ENCODE measurements around the gene PLEKHA7. TPM values are rescaled to one million over a fixed set of nuclear protein-coding genes. Genes with fewer than 3 reads are reported as not detected.
"Not testable (repeated sequence)": the region's sequence is repeated elsewhere in the genome, so short reads cannot be mapped to it uniquely, and the experiment has no call there.

Gene PLEKHA7
- total RNA-seq, 1 donor from 2014 or later = 77.1 TPM

DNA sequence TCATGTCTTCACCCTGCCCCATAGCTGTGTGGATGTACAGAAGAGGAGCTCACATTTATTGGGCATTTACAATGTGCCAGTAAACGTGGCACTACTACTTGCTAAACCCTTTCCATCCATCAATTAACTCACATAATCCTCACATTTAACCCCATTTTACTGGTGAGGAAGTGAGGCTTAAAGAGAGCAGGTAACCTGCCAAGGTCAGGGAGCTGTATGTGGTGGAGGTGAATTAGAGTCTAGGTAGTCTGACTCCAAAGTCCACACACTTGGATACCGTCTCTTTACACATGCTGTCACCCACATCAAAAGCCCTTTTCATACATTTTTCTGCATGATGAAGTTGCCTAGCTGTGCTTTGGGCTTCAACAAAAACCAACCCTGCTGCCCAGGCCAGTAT is 10.8 kb downstream of the PLEKHA7 start:
- DNase-seq (ENCODE audit: low spot score, unreplicated experiment) = no peak

DNA sequence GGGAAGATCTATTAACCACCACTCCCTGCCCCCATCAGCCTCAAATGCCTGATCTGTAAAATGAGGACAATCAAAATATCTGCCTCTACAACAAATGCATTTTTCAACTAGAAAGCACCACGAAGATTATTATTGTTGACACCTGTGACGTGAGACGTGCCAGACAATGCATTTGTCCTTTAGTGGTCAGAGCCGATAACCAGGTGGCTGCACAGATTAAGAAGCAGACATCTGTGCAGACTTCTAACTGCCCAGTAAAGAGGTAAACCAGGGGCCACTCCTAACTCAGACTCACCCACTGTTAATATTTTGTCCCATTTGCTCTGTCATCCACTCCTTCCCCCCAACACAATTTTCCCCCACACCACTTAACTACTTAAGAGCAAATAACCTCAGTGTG is 11.7 kb downstream of the PLEKHA7 start:
- H3K9me3 Mint-ChIP-seq (ENCODE audit: low read depth) = no peaks in the 10 kb centered on the region
- H3K27ac Mint-ChIP-seq = no peak overlapping the region
- no peak for DNase-seq (ENCODE audit: low spot score, unreplicated experiment)
- TF ChIP-seq, protein P1, sequence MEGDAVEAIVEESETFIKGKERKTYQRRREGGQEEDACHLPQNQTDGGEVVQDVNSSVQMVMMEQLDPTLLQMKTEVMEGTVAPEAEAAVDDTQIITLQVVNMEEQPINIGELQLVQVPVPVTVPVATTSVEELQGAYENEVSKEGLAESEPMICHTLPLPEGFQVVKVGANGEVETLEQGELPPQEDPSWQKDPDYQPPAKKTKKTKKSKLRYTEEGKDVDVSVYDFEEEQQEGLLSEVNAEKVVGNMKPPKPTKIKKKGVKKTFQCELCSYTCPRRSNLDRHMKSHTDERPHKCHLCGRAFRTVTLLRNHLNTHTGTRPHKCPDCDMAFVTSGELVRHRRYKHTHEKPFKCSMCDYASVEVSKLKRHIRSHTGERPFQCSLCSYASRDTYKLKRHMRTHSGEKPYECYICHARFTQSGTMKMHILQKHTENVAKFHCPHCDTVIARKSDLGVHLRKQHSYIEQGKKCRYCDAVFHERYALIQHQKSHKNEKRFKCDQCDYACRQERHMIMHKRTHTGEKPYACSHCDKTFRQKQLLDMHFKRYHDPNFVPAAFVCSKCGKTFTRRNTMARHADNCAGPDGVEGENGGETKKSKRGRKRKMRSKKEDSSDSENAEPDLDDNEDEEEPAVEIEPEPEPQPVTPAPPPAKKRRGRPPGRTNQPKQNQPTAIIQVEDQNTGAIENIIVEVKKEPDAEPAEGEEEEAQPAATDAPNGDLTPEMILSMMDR (IDR thresholded peaks at IDR 0.05; ENCODE audit: unreplicated experiment) = no peak
- H3K27me3 Mint-ChIP-seq = no peaks in the 10 kb centered on the region
- H3K36me3 Mint-ChIP-seq (ENCODE audit: insufficient read depth) = peaks cover 4% of the 10 kb centered on the region
- no peak overlapping the region for H3K4me3 Mint-ChIP-seq (ENCODE audit: low read depth)
- H3K4me1 Mint-ChIP-seq (ENCODE audit: low read depth) = peaks cover 21% of the 10 kb centered on the region

More for the DNA sequence above, 10.8 kb downstream of the PLEKHA7 start:
- TF ChIP-seq, protein P1 (IDR thresholded peaks at IDR 0.05; ENCODE audit: unreplicated experiment) = no peak
- Mint-ChIP-seq H3K4me1 (ENCODE audit: low read depth) (peaks cover 15% of the 10 kb centered on the region), H3K36me3 (ENCODE audit: insufficient read depth) (peaks cover 4% of the 10 kb centered on the region), H3K4me3 (ENCODE audit: low read depth) (no peak overlapping the region), H3K27me3 (no peaks in the 10 kb centered on the region), H3K27ac (no peak overlapping the region), H3K9me3 (ENCODE audit: low read depth) (no peaks in the 10 kb centered on the region)

DNA sequence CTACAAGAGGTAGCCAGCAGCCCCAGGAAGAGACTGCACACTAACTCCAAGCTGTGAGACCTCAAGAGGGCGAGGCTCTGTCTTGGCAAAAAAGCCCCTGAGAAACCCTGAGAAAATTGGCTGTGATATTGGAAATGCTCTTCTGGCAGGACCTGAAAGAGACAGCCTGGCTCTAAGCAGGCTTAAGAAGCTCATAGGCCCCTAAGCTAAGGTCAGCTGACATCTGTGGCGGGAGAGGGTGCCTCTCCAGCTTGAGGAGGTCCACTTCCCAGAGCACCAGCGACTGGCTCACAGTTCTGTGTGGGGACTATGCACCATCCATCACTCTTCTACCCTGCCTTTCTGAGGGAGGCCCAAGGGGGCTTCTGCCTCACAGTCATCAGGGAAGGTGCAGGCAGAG is 12.4 kb downstream of the PLEKHA7 start:
- H3K36me3 Mint-ChIP-seq (ENCODE audit: insufficient read depth) = peaks cover 4% of the 10 kb centered on the region
- no peaks in the 10 kb centered on the region for H3K27me3 Mint-ChIP-seq
- H3K9me3 Mint-ChIP-seq (ENCODE audit: low read depth) = no peaks in the 10 kb centered on the region
- H3K4me3 Mint-ChIP-seq (ENCODE audit: low read depth) = no peak overlapping the region
- H3K27ac Mint-ChIP-seq = no peak overlapping the region
- no peak for DNase-seq (ENCODE audit: low spot score, unreplicated experiment)
- TF ChIP-seq, protein P1 (IDR thresholded peaks at IDR 0.05; ENCODE audit: unreplicated experiment) = no peak
- H3K4me1 Mint-ChIP-seq (ENCODE audit: low read depth) = peaks cover 21% of the 10 kb centered on the region

DNA sequence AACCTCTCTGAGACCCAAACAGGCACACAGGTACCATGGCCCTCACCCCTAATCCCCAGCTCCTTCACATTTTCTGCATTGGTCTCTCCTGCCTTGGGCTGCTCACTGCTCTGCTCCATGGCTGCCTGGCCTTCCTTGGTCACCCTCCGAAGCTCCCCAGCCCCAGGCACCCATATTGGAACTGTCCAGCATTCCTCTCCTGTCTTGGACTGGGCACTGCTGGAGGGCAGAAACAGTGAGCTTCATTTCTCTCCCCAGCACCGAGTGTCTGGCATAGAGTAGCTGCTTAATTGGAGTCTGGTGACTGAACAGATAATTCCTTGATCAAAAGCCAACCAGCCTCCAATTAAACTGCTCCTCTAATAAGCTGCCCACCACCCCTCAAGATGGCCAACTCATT is 13.2 kb downstream of the PLEKHA7 start:
- no peak for DNase-seq (ENCODE audit: low spot score, unreplicated experiment)
- H3K27ac Mint-ChIP-seq = no peak overlapping the region
- TF ChIP-seq, protein P1 (IDR thresholded peaks at IDR 0.05; ENCODE audit: unreplicated experiment) = no peak
- no peaks in the 10 kb centered on the region for H3K9me3 Mint-ChIP-seq (ENCODE audit: low read depth)
- peaks cover 21% of the 10 kb centered on the region for H3K4me1 Mint-ChIP-seq (ENCODE audit: low read depth)
- no peaks in the 10 kb centered on the region for H3K27me3 Mint-ChIP-seq
- no peak overlapping the region for H3K4me3 Mint-ChIP-seq (ENCODE audit: low read depth)
- H3K36me3 Mint-ChIP-seq (ENCODE audit: insufficient read depth) = peaks cover 4% of the 10 kb centered on the region

DNA sequence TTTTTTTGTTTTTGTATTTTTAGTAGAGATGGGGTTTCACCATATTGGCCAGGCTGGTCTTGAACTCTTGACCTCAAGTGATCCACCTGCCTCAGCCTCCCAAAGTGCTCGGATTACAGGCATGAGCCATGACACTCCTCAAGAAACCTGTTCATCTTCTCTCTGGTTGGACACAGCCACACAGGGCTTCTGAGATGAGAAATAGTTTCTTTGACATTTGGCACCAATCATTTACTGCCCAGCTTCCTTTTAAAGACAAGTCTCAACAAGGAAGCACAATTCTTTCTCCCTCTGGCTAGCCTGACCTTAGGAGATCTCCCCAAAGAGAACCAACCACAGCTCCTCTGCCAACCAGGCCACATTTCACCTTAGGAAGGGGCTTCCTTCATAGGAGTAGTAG is 14.0 kb downstream of the PLEKHA7 start:
- not testable (repeated sequence) for H3K9me3 Mint-ChIP-seq (ENCODE audit: low read depth); H3K4me3 Mint-ChIP-seq (ENCODE audit: low read depth); H3K27me3 Mint-ChIP-seq; DNase-seq (ENCODE audit: low spot score, unreplicated experiment); H3K27ac Mint-ChIP-seq; H3K36me3 Mint-ChIP-seq (ENCODE audit: insufficient read depth)
- peaks cover 19% of the 10 kb centered on the region for H3K4me1 Mint-ChIP-seq (ENCODE audit: low read depth)

DNA sequence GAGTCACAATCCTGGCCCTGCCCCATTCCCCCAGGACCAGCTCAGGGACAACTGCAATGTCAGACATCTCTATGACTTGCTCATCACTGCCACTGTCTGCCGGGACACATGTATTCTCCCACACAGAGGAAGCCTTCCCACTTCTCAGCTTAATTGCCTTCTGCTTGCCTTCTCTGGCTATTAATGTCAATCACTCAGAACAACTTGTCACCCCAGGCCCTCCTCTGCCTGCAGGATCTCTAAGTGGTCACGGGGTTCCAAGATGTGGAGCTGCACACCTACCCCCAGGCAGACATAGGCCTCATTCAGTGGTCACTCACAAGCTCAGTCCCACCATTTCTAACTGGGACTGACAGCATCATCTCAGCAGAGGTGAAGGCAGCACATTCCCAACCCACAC is 15.1 kb downstream of the PLEKHA7 start:
- DNase-seq (ENCODE audit: low spot score, unreplicated experiment) = no peak
- H3K4me1 Mint-ChIP-seq (ENCODE audit: low read depth) = peaks cover 22% of the 10 kb centered on the region
- no peak overlapping the region for H3K27ac Mint-ChIP-seq
- no peaks in the 10 kb centered on the region for H3K27me3 Mint-ChIP-seq
- no peaks in the 10 kb centered on the region for H3K36me3 Mint-ChIP-seq (ENCODE audit: insufficient read depth)
- H3K4me3 Mint-ChIP-seq (ENCODE audit: low read depth) = no peak overlapping the region
- TF ChIP-seq, protein P1 (IDR thresholded peaks at IDR 0.05; ENCODE audit: unreplicated experiment) = no peak
- H3K9me3 Mint-ChIP-seq (ENCODE audit: low read depth) = no peaks in the 10 kb centered on the region
